HG02759 (cell line): ENCODE measurements around the gene GIMAP8.
"Not testable (repeated sequence)": the region's sequence is repeated elsewhere in the genome, so short reads cannot be mapped to it uniquely, and the experiment has no call there.

Experiments used
- ATAC-seq: cut with Tn5 transposase; IDR thresholded peaks from one replicate; pipeline ENCODE4 v1.9.1; 2021; ENCODE audit warnings: mild to moderate bottlenecking, moderate library complexity; ENCODE audit not compliant: unreplicated experiment

Gene GIMAP8

DNA sequence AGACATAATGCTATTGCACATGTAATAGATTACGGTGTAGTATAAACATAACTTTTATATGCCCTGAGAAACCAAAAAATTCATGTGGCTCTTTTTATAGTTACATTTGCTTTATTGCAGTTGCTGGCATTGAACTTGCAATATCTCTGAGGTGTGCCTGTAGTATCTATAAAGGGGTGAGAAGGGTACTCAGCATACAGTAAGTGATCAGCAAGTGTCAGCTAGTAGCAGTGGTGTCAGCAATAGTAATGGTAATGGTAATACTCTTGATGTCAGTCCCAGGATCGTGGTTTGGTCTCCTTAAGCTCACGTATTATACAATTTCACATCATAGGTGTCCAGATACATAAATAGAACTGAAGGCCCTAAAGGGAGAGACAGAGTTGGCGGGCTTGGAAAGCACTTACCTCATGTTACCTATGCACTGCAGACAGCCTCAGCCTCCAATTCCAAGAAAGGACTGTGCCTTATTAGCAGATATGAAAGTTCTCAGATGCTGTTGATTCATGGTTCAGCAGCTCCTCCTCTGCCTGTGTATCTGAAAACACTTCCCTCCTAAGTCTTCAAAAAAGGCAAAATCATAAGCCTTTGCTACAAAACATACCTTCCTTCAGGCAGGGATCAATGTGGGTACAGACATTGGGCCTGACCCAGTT, 57.6 kb downstream of the GIMAP8 start:
- no peak for ATAC-seq

DNA sequence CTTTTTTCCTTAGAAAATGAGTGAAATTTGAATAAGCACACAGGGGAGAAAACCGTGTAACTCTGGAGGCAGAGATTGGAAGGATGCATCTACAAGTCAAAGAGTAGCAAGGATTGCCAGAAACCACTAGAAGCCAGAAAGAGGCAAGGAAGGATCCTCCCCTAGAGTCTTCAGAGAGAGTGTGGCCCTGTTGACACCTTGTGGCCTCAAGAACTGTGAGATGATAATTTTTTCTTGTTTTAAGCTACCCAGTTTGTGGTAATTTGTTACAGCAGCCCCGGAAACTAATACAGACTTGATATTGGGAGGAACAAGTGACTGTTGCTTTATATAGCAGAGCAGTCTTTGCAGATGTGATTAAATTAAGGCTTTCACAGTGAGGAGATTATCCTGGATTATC, 60.6 kb downstream of the GIMAP8 start:
- no peak for ATAC-seq

DNA sequence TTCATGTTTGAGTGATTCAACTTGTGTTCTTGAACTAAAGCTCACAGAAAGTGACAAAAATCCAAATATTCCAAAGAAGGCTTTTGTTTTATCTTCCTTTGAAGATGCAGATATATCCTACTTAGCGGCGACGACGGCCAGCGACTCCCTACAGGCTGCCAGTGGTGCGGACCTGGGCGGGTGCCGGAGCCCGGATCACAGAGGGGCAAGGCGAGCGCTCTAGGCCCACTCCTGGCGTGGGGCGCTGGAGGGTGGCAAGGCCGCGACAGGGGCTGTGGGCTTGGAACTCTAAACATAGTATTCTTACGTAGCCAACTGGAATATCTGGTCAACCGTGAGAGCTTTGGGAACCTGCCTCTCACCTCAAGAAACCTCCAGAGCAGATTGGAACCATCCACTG, 63.3 kb downstream of the GIMAP8 start:
- ATAC-seq = no peak

DNA sequence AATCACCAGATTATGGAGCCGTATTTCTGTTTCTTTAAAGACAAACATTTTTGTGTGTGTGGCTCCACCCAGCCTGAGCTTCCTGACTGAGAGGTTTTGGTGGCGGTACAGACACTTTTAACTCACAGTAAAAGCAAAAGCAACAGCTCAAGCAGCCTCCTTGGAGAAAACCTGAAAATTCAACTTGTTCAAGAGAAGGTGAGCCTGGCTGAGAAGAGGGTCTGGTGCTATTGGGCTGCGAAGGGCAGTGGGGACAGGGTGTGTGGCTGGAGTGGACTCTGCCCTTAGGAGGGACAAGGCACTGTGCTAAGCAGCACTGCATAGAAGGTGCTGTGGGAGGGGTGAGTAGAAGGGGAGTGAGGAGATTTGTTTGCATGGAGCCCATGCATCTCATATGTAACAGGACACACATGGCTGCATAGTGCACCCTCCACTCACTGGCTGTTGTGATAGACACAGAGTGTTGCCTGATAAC, 64.4 kb downstream of the GIMAP8 start, which contains the start of gene GIMAP7:
Gene GIMAP7 (plus strand): TSS at position 125 of the 475 bp plus-strand sequence. CDS start 5,103 bp downstream, outside the sequence.
- ATAC-seq = peak; percentile 48

DNA sequence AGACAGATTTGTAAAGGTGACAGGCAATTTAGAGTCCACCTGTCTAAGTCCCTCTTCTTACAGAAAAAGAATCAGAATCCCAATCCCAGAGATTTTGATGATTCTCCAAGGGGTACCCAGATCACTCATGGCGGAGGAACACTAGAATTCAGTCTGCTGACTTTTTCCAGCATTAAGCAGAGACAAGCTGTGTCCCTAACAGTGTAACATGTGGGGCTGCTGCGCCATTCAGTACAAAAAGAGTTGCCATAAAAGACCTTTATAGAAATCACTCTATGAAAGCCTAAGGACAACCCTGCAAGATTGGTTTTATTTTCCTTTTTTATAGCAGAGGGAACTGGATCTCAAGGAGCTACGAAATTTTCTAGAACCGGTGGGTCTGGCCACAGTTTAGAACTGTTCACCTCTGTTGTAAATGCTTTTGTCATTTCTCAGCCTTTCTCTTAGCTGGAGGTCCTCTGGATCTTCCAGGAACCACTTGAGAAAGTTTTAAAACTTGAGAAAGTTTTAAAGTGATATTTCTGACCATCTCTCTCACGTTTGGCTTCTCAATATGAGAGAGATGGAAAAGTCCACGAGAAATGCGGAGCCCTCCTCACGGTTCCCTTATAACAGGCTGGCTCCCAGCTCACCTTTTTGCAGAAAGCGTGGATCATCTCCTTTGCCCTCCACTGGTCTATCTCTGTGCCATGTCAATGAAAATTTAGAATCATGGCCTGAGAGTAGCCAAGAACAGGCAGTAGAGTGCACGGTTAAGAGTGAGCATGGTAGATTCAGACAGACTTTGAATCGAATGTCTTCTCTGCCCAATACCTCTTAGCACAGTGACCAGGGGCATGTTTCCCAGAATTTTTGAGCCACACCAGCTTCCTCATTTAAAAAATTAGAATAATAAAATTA, 65.1 kb downstream of the GIMAP8 start:
- peak; percentile 27 for ATAC-seq

DNA sequence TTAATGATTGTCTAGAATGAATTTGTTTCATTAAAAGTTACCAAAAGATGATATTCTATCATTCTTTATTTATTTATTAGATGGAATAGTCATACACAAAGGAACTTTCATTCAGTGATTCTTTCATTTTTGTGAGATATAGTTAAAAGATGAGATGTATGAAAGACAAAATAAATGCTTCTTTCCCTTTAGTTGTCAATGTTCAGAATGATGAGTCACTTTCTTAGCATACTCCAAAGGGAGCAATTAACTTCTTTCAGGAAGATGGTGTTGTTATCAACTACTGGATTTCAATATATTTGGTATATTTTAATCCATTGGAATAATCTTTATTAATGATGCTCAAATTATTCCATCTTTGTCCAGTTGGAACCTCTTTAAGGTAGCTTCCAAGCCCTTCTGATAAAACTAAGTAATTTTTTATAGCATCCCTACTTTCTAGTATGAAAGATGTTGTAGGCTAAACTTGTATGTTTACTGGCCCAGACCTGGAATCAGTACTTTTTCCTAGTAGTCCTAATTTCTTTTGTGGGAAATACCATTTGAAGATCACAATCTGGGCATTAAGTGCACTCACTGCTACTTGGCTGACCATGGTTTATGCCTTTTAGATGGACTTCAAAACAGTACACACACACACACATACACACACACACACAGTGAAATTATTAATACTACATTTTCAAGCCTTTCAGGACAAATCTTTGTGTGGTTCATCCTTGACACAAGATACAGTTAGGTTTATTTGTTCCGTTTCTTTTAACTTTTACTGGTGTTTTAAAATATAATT, 66.7 kb downstream of the GIMAP8 start:
- no peak for ATAC-seq

DNA sequence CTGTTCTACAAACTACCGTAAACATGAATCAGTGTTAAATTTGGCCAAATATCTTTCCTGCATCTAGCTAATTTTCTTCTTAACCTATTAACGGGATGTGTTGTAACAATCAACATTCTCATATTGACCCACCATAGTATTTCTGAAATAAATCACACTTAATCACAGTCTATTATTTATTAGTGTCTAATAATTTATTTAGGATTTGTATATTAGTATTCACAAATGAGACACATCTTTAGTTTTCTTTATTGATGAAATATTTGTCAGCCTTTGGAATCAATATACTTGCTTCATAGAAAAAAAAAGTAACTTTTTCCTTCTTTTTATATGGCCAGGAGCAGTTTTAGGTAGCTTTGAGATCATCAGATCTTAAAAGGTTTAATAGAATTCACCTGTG, 68.9 kb downstream of the GIMAP8 start:
- ATAC-seq = no peak

DNA sequence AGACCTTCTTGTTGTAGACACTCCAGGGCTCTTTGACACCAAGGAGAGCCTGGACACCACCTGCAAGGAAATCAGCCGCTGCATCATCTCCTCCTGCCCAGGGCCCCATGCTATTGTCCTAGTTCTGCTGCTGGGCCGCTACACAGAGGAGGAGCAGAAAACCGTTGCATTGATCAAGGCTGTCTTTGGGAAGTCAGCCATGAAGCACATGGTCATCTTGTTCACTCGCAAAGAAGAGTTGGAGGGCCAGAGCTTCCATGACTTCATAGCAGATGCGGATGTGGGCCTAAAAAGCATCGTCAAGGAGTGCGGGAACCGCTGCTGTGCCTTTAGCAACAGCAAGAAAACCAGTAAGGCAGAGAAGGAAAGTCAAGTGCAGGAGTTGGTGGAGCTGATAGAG, 69.7 kb downstream of the GIMAP8 start:
- no peak for ATAC-seq

DNA sequence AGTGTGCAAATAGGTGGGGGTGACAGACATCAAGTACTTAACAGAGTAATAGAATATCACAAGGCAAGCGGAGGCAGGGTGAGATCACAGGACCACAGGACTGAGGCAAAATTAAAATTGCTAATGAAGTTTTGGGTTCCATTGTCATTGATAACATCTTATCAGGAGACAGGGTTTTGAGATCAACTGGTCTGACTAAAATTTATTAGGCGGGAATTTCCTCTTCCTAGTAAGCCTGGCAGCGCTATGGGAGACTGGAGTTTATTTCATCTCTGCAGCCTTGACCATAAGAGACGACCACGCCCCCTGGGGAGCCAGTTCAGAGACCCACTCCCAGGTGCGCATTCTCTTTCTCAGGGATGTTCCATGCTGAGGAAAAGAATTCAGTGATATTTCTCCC, 72.5 kb downstream of the GIMAP8 start:
- ATAC-seq = not testable (repeated sequence)

DNA sequence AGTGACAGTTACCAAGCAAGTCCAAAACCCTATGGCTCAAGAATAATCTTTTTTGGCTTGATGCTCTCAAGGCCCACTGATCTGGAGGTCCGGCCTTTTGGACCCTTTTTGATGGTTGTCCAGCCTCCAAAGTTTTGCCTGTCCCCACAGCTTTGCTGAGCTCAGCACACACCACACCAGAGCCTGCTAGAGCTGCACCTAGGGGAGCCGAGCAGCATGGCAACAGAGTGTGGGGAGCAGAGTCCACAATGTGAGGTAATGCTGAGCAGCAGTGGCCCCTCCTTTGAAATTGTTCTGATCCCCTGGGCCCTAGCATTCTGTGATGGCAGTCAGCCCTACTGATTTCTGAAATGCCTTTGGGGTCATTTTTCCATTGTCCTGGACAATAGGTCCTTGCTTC, 73.6 kb downstream of the GIMAP8 start:
- no peak for ATAC-seq
